Upper lobe of left lung (tissue), 6 donors: ENCODE data around the gene BRAT1. TPM values are rescaled to one million over a fixed set of nuclear protein-coding genes. Genes with fewer than 3 reads are reported as not detected.
A peak's percentile ranks its signal among the peaks of the same experiment; 100 is the strongest.

Experiments used
- ATAC-seq, 2 donors: fragments of 200-7000 bp; cut with Tn5 transposase; one replicate each; pipeline ENCODE4 v1.9.1; 2022; ENCODE audit warnings: mild to moderate bottlenecking in 2 of 2, moderate library complexity in 2 of 2; ENCODE audit not compliant: low FRiP score in 2 of 2
- DNase-seq, 2 donors: peaks; one replicate each; pipeline ENCODE4 v3.0.0-alpha.2; 2019 to 2020
- H3K27ac ChIP-seq, 4 donors: fragments of 200-600 bp; sonication (generic); one replicate each; pipeline ENCODE4 v1.5.1; 2016 to 2019
- H3K27me3 ChIP-seq, 4 donors: fragments of 200-600 bp; sonication (generic); one replicate each; pipeline ENCODE4 v1.5.1; 2017 to 2019
- H3K36me3 ChIP-seq, 4 donors: fragments of 200-600 bp; sonication (generic); one replicate each; pipeline ENCODE4 v1.5.1; 2016 to 2019
- H3K4me1 ChIP-seq, 4 donors: fragments of 200-600 bp; sonication (generic); one replicate each; pipeline ENCODE4 v1.5.1; 2018 to 2019
- H3K4me3 ChIP-seq, 4 donors: fragments of 200-600 bp; sonication (generic); one replicate each; pipeline ENCODE4 v1.5.1; 2017 to 2019; ENCODE audit warnings: mild to moderate bottlenecking in 2 of 4, moderate library complexity in 1 of 4
- H3K9me3 ChIP-seq, 4 donors: fragments of 200-600 bp; sonication (generic); one replicate each; pipeline ENCODE4 v1.5.1; 2018 to 2019
- EP300 ChIP-seq, 4 donors: sonication (generic); formaldehyde crosslinking; IDR thresholded peaks; one replicate each; pipeline ENCODE4 v1.5.1; 2017; ENCODE audit warnings: antibody characterized with exemption in 4 of 4, control low read depth in 2 of 4
- POLR2A ChIP-seq, 4 donors: fragments of 450-650 bp; IDR thresholded peaks; one replicate each; pipeline ENCODE4 v1.5.1; 2016 to 2017; ENCODE audit warnings: antibody characterized with exemption in 4 of 4, mild to moderate bottlenecking in 2 of 4
- POLR2AphosphoS5 ChIP-seq, 2 donors: sonication (generic); formaldehyde crosslinking; IDR thresholded peaks; one replicate each; pipeline ENCODE4 v1.5.1; 2017; ENCODE audit warnings: antibody characterized with exemption in 2 of 2
- WGBS, 2 donors: methylation state at CpG; one replicate each; pipeline ENCODE4 v1.1.5; 2017 to 2018; 5-methylcytosine and 5-hydroxymethylcytosine counted together
- total RNA-seq, 6 donors: library from RNA; depleted of rRNA in 4 of 6; stranded (reverse); fragments of >200 nt in 4 of 6; gene quantifications; one replicate each; pipeline versions ENCODE4 v1.1.0 to v1.2.1, GENCODE V29; 2016 to 2021
- TF ChIP-seq, protein P1 (sequence below), 6 experiments: fragments of 450-650 bp in 4 of 6; fragments of 200-600 bp in 2 of 6; sonication (generic) in 2 of 6; IDR thresholded peaks; one replicate each; pipeline ENCODE4 v1.5.1; 2016 to 2019; ENCODE audit warnings: antibody characterized with exemption in 6 of 6
- donor health status: DM: no; HTN: no; CAD: no; lungs with moderate emphysema.
- donor health status: DM: no; HTN: yes; CAD: no; lungs with severe emphysema.

BRAT1 gene
- total RNA-seq, 6 donors from 2014 or later, result 23.9 to 68.3 (median 31.0) TPM

GRCh38 chr7:2575046-2575732, 19.9 kb upstream of the BRAT1 start:
- DNase-seq (no peak), ATAC-seq (no peak)
- TF ChIP-seq EP300 (IDR thresholded peaks at IDR 0.05) (no peak), POLR2A (IDR thresholded peaks at IDR 0.05) (no peak), POLR2AphosphoS5 (IDR thresholded peaks at IDR 0.05) (no peak)
- peaks cover 0 to 59% (median 33%) of the 10 kb centered on the region in 4 donors for H3K36me3 ChIP-seq
- H3K4me3 ChIP-seq, result no peak overlapping the region
- 71 to 73% methylated on average over 9 to 19 of the region's 21 CpGs for WGBS, 2 donors
- H3K27me3 ChIP-seq, result no peaks in the 10 kb centered on the region
- H3K9me3 ChIP-seq, result no peaks in the 10 kb centered on the region
- no peak overlapping the region for H3K27ac ChIP-seq
- no peaks in the 10 kb centered on the region for H3K4me1 ChIP-seq

- Histone ChIP-seq H3K27me3 (no peaks in the 10 kb centered on the region), H3K36me3 (peaks cover 0 to 58% (median 31%) of the 10 kb centered on the region in 4 donors), H3K4me1 (no peaks in the 10 kb centered on the region), H3K27ac (no peak overlapping the region), H3K4me3 (no peak overlapping the region), H3K9me3 (no peaks in the 10 kb centered on the region)
- DNase-seq, result no peak
- no peak for ATAC-seq
- WGBS, 2 donors, result 86 to 87% methylated on average over 9 of the region's 9 CpGs
- no peak for TF ChIP-seq POLR2AphosphoS5 (IDR thresholded peaks at IDR 0.05)
- TF ChIP-seq, protein P1, sequence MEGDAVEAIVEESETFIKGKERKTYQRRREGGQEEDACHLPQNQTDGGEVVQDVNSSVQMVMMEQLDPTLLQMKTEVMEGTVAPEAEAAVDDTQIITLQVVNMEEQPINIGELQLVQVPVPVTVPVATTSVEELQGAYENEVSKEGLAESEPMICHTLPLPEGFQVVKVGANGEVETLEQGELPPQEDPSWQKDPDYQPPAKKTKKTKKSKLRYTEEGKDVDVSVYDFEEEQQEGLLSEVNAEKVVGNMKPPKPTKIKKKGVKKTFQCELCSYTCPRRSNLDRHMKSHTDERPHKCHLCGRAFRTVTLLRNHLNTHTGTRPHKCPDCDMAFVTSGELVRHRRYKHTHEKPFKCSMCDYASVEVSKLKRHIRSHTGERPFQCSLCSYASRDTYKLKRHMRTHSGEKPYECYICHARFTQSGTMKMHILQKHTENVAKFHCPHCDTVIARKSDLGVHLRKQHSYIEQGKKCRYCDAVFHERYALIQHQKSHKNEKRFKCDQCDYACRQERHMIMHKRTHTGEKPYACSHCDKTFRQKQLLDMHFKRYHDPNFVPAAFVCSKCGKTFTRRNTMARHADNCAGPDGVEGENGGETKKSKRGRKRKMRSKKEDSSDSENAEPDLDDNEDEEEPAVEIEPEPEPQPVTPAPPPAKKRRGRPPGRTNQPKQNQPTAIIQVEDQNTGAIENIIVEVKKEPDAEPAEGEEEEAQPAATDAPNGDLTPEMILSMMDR (IDR thresholded peaks at IDR 0.05), result no peak
- TF ChIP-seq POLR2A (IDR thresholded peaks at IDR 0.05), result no peak
- no peak for TF ChIP-seq EP300 (IDR thresholded peaks at IDR 0.05)
Observed at GRCh38 chr7:2573761-2574160, 18.4 kb upstream of the BRAT1 start.

GRCh38 chr7:2572101-2572842, 16.9 kb upstream of the BRAT1 start:
- Histone ChIP-seq H3K27me3 (no peaks in the 10 kb centered on the region), H3K9me3 (no peaks in the 10 kb centered on the region), H3K27ac (no peak overlapping the region), H3K4me1 (peaks cover 5 to 8% (median 5%) of the 10 kb centered on the region in 4 donors), H3K4me3 (no peak overlapping the region), H3K36me3 (peaks cover 0 to 50% (median 25%) of the 10 kb centered on the region in 4 donors)
- ATAC-seq, result no peak
- 92 to 93% methylated on average over 15 to 22 of the region's 22 CpGs for WGBS, 2 donors
- DNase-seq, result peak in 1 of 2 donors; percentile 73
- TF ChIP-seq POLR2AphosphoS5 (IDR thresholded peaks at IDR 0.05) (no peak), EP300 (IDR thresholded peaks at IDR 0.05) (no peak), POLR2A (IDR thresholded peaks at IDR 0.05) (no peak)
- TF ChIP-seq, protein P1 (IDR thresholded peaks at IDR 0.05), result no peak

GRCh38 chr7:2571409-2571808, 16.1 kb upstream of the BRAT1 start:
- WGBS, 2 donors, result 85 to 88% methylated on average over 15 of the region's 15 CpGs

DNA sequence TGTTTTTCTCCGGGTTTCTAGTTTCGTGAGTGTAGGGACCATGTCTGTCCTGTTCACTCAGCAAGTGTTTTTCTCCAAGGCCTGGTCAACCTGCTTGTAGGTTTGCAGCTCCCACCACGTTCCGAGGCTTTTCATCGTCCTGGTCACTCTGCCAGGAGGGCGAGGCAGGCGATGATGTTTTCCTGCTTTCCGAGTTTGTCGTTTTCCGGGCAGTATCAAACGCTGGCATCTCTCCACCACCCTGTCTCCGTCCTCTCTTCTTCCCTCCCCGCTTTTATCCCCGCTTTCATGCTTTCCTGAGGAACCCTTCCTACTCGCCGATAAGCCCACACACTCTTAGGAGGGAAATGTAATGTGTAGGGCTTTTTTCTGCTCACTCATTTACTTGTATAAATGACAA, 14.7 kb upstream of the BRAT1 start:
- TF ChIP-seq POLR2AphosphoS5 (IDR thresholded peaks at IDR 0.05) (no peak), EP300 (IDR thresholded peaks at IDR 0.05) (no peak), POLR2A (IDR thresholded peaks at IDR 0.05) (no peak)
- TF ChIP-seq, protein P1 (IDR thresholded peaks at IDR 0.05), result no peak
- Histone ChIP-seq H3K27ac (no peak overlapping the region), H3K36me3 (peaks cover 0 to 38% (median 25%) of the 10 kb centered on the region in 4 donors), H3K4me1 (peaks cover 5 to 11% (median 5%) of the 10 kb centered on the region in 4 donors), H3K9me3 (no peaks in the 10 kb centered on the region), H3K4me3 (no peak overlapping the region), H3K27me3 (no peaks in the 10 kb centered on the region)
- DNase-seq (no peak), ATAC-seq (no peak)
- 61 to 73% methylated on average over 16 of the region's 16 CpGs for WGBS, 2 donors

More at GRCh38 chr7:2571409-2571808, 16.1 kb upstream of the BRAT1 start:
- no peak overlapping the region for H3K4me3 ChIP-seq
- H3K27me3 ChIP-seq, result no peaks in the 10 kb centered on the region
- peaks cover 5 to 11% (median 5%) of the 10 kb centered on the region in 4 donors for H3K4me1 ChIP-seq
- H3K36me3 ChIP-seq, result peaks cover 0 to 50% (median 25%) of the 10 kb centered on the region in 4 donors
- TF ChIP-seq POLR2A (IDR thresholded peaks at IDR 0.05) (no peak), POLR2AphosphoS5 (IDR thresholded peaks at IDR 0.05) (no peak)
- no peak for ATAC-seq
- no peak overlapping the region for H3K27ac ChIP-seq
- H3K9me3 ChIP-seq, result no peaks in the 10 kb centered on the region
- DNase-seq, result peak in 1 of 2 donors; percentile 47
